NT2/D1 (cell line): ENCODE measurements around the gene CHL1.

ENCODE experiments used
- SUZ12 ChIP-seq: IDR thresholded peaks from 2 replicates; pipeline ENCODE4 v1.6.1; 2011; ENCODE audit not compliant: insufficient read length, insufficient read depth; ENCODE audit errors: extremely low read depth
- YY1 ChIP-seq: IDR thresholded peaks from 2 replicates; pipeline ENCODE4 v1.6.1; 2011; ENCODE audit not compliant: insufficient read length, insufficient read depth
- ZNF274 ChIP-seq: IDR thresholded peaks from 2 replicates; pipeline ENCODE4 v1.6.1; 2011; ENCODE audit warnings: mild to moderate bottlenecking, low read depth, low read length

GRCh38 chr3:396293-396692, 199.7 kb downstream of the CHL1 start:
- TF ChIP-seq SUZ12, result no peak
- no peak for TF ChIP-seq ZNF274
- no peak for TF ChIP-seq YY1
